HS-27A (cell line): ENCODE measurements around the gene ZNF837.
A peak's percentile ranks its signal among the peaks of the same experiment; 100 is the strongest.
"Not testable (repeated sequence)": the region's sequence is repeated elsewhere in the genome, so short reads cannot be mapped to it uniquely, and the experiment has no call there.

Source experiments
- DNase-seq: peaks from one replicate; pipeline ENCODE4 v3.0.0-alpha.2; 2012; ENCODE audit warnings: low read depth, missing footprints

The ZNF837 gene

DNA sequence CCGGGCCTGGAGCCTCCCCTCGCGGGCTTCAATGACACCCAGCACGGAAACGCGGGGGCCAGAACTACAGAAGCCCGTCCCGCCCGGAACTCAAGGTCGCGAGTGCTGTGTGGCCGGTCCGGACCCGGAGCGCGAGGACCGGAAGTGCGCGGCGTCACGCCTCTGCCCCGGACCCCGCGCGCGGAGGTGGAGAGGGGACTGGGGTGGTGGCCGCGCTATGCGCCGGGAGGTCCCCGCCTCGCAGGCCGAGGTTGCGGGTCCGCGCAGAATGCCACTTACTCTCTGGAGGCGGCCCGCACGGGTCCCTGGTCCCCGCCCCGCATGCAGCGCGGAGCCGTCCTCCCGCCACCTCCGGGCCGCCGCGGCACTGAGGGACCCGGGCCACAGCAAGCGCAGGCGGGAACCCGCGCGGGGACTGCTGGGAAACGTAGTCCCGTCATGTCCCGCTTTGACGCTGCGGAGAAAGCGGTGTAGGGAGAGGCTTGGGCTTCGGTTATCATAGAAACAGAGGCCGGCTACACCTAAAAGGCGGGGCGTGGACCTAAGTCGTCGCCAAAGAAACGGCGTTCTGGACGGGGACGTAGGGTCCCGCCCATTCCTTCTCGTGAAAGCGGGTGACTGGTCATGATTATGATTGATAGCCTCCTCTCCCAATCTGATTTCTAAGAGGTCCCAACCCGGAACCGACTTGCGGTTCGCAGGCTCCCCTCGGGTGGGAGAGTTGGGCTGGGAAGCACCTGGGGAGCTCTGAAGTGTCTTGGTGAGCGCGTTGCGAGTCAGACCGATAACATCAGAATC is at the start of gene ZNF837:
ZNF837 (minus strand) TSS at position 369 of the 798 bp plus-strand sequence. CDS start 11,698 bp downstream, outside the sequence.
- DNase-seq, result peak; percentile 100

DNA sequence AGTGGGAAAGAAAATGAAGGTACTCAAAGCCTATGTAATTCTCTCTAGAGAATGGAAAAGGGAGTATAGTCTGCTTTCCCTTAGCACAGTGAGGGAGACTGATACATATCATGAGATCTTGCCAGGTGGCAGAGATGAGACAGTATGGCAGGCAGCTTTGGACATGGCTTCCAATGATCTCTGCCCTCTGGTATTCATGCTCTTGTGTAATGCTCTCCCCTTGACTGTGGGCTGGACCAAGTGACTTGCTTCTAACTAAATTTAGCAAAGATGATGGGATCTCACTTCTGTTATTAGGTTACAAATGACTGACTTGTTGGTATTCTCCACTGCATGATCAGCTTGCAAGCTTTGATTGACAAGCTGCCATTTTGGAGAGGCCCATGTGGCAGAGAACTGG is 48.9 kb upstream of the ZNF837 start:
- DNase-seq, result no peak

DNA sequence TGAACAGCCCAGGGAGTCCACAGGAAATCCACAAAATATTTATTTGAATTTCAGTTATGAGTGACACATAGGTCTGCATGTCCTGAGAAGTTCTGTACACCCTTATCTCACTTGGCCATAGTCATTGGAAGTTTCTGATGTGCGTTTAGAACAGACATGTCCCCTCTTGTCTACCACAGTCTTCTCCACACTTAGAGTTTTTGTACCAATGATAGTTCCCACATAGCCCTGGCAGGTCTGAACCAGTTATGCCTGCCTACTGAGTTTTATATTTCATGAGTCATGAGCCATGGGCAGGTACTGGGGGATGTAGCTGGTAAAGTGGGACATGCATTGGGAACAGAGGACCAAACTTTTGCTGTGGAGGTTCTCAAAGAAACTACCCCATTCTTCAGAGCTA is 47.8 kb upstream of the ZNF837 start:
- no peak for DNase-seq

DNA sequence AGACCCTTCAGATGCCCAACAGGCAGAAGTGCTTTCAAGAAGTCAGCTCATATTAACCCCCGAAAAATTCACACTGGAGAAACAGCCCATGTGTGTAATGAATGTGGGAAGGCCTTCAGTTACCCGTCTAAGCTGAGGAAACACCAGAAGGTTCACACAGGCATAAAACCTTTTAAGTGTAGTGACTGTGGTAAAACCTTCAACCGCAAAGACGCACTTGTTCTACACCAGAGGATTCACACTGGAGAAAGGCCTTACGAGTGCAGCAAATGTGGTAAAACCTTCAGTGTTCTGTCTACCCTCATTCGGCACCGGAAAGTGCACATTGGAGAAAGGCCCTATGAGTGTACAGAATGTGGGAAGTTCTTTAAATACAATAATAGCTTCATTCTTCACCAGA is 36.2 kb upstream of the ZNF837 start:
- no peak for DNase-seq

DNA sequence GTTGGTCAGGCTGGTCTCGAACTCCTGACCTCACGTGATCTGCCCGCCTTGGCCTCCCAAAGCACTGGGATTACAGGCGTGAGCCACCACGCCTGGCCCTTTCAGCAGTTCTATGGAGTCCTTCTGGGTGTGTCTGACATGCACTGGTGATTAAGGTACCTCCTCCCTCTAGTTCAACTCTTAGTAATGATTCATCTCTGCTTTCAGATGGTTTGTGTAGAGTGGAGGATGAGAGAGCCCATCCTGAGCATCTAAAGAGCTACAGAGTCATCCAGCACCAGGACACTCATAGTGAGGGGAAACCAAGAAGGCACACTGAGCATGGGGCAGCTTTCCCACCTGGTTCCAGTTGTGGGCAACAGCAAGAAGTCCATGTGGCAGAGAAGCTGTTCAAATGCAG is 35.8 kb upstream of the ZNF837 start:
- no peak for DNase-seq

DNA sequence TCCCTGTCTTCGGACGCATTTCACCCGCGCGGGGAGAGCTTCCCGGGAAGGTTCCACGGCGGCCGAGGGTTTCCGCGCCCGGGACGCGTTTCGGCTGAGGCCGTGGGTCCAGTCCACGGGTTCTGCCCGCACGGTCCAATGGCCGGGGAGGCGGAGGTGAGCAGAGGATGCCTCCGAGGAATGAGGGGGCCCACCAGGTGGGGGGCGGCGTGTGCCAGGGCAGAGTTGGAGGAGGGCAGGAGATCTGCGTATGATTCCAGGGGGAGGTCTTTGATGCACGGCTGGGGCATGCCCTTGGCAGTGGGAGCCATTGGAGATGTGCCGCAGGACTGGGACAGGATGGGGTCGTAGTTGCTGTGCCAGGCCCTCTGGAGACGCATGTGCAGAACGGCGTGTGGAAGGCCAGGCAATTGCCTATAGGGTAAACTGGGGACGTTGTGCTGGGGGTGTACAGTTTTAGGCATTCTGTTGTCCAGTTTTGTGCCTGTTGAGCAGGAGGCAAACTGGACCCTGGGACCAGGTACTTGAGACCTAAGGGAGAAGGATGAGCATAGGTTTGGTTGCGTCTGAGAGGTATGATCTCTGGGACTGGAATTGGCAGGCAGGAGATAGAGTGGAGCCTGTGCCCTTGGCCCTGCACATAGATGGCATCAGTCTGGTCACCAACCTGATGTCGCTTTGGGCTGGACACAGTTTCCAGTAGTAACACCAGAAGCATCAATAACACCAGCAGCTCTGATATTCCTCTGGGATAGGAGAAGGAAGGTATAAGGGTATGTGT is 28.4 kb upstream of the ZNF837 start:
- DNase-seq, result no peak

DNA sequence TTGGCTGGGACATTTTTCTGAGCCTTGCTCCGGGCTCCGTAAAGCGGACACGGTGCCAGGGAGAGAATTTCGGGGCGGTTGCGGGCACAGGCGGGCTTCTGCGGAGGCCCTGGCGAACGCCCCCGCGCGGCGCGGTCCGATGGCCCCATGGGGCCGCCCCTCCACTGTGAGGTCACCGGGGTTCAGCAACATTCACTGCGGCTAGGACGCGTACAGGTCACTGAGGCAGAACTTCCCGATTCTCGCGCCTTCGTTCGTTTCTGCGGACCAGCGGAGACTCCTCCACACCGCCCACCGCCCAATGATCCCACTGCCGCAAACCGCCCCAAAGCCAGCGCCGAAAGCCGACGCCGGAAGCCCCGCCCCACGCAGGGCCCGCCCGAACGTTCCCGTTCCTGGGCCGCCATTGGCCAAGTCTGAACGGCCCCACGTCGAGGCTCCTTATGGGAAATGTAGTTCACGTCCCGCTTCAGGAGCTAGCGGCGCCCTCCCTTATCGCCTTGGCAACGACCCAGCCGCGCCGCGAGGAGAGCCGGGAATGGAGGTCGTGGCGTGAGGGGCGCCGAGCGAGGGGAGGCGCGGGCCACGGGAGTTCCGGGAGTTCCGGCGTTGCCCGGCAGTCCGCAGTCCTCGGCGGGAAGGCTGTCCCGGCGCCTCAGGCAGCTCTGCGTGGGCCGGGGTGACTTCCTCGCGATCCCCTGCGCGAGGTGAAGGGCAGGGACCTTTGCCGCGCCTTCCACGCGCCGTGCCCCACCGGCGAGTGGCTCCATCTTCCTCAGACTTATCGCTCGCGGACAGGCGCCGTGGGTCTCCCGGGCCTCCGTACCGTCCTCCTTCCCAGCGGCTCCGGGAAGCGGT is 27.6 kb upstream of the ZNF837 start, which contains the start of gene ZNF584:
ZNF584 (plus strand) TSS at position 498 of the 858 bp plus-strand sequence. CDS start 499 bp downstream, outside the sequence.
- DNase-seq, result peak; percentile 91

DNA sequence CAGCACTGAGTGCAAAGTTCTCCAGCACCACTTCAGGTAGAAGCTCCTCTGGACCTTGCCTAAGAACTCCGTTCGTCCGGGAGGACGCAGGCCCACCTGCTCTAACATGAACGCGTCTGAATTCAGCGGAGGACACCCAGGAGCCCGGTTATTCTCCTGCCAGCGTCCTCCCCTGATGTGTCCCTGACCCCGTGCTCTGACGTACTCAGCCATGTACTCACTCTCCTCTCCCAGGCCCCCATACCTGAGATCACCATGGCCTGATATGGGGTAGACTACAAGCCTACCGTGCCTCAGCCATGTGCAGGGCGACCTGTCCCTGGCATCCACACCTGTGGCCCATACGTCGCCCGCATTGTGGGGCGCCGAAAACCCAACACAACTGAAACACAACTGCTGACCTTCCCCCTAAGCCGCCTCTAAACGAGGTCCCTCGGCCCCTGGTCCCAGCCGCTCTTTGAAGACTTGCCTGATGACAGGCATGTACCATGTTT is 26.9 kb upstream of the ZNF837 start:
- DNase-seq, result no peak

DNA sequence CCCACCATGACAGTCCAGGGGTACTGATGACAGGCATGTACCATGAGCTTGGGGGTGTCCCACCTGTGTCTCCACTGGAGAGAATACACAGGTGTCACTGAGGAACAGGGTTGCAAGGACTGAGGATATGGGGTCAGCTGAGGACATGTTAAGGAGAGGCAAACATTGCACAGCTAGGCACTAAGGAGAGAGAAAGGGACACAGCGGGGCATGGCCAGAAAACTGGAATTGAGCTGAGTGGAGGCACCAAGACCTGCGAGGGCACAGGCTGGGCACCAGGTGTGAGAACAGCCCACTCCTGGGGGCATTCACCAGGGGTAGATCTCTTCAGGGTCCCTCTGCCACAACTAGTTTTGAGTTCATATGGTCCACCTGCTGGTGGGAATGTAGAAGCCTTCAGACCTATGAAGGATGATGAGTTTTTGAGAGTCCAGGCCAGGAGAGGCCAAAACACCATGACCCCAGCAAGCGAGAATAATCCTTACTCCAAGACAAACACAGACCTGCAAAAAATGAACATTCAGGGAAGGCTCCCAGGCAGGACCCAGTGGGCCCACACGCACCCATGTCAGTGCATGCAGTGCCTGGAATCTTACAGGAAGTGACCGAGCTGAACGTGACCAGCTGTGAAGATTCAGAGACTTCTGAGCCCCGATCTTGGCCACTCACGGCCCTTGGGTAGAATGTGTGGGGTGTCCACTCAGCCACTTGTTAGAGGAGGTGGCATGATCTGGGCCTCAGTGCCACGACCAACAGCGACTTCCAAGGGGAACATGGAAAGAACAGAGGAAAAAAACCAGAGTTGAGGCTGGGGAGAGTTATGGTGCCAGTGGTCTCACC is 26.2 kb upstream of the ZNF837 start:
- DNase-seq, result no peak

DNA sequence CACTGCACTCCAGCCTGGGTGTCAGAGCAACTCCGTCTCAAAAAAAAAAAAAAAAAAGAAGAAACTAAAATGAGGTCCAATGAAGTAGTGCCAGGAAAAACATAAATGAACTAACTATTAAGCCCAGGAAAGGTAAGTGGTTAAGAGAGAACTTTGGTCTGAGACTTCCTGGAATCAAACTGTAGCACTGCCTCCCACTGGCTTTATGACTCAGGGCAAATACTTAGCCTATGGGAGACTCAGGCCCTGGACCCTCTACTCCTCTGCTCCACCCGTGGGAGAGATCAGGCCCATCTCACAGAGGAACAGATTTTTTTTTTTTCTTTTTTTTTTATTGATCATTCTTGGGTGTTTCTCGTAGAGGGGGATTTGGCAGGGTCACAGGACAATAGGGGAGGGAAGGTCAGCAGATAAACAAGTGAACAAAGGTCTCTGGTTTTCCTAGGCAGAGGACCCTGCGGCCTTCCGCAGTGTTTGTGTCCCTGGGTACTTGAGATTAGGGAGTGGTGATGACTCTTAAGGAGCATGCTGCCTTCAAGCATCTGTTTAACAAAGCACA is 23.2 kb upstream of the ZNF837 start:
- not testable (repeated sequence) for DNase-seq

DNA sequence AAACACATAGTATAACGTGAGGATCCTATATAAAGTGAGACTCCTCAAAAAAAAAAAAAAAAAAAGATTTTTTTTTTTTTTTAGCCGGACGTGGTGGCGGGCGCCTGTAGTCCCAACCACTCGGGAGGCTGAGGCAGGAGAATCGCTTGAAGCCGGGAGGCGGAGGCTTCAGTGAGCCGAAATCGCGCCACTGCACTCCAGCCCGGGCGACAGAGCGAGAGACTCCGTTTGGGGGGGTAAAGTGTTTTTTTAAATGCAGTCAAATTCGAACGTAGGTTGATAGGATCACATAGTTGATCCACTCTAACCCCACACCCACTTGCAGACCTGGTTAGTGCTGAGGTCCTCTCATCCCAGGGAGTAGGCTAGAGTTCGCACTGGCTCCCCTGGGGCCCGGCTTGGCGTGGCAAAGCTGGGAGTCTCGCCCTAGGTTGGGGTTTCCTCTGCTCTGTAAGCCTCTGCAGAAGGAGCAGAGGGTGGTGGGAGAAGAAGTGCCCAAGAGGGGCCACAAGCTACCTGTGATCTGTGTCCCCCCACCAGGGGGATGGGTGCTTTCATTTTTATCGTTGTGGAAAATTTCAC is 21.1 kb upstream of the ZNF837 start:
- DNase-seq, result no peak

DNA sequence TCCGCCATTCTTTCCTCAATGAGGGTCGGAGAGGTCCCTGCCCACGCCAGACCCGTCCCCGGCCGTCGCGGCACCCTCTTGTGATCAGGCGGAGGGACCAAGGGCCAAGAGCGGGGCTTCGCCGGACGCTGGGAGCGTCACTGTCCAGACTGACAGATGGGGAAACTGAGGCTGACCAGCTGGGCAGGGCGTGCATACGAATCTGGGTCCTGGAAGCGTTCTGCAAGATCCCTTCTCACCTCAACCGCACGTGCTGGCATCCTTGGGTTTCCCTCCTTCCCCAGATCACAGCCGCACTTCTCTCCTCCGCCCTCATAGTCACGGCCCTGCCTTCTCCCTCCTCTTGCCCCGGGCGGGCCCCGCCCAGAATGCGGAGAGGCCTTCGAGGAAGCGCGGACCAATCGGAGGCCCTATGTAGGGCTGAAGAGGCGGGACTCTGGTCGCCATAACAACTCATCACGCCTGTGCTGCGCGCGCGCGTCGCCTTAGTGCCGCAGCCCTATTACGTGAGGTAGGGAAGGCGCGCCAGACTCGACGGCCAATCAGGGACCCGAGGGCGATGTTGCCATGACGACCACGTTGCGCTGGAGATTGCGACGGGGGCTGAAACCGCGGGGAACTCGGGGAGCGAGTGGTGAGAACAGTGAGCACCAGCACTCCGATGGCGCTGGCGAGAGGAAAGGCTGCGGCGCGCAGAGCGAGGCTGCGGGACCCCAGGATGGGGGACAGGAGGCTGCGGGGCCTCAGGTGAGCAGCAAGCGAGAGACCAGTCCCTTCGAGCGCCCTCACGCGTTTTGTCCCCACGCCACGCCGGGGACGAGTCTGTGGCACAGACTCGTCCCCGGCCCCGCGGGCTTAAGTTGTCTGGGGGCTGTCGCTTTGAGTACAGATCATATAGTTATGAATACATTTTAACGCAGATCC is 20.3 kb upstream of the ZNF837 start:
- DNase-seq, result peak; percentile 99

DNA sequence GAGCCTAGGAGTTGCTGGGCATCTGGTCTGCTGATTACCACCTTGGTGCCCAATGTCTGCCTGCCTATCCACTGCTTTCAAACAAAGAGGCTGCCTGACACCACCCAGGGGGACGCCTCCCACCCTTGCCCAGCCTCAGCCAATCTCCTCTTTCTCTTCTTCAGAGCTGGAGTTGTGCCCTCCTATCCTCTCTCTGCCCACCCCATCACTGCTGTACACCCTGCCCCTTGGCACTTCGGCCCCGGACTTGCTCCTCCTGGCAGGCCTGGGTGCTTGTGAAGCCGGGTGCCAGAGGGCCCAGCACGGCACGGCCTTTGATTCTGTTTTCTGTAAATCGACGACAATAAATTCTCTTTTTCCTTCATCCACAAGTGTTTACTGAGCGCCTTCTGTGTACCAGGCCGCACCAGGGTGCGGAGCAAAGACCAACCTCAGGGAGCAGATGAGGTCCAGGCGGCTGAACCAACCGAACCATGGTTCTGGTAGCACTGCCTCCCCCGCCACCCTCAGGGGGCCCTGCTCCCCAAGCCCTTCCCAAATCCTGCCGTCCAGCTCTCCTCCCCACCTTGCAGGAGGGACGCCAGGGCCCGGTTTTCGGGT is 19.6 kb upstream of the ZNF837 start:
- DNase-seq, result no peak

DNA sequence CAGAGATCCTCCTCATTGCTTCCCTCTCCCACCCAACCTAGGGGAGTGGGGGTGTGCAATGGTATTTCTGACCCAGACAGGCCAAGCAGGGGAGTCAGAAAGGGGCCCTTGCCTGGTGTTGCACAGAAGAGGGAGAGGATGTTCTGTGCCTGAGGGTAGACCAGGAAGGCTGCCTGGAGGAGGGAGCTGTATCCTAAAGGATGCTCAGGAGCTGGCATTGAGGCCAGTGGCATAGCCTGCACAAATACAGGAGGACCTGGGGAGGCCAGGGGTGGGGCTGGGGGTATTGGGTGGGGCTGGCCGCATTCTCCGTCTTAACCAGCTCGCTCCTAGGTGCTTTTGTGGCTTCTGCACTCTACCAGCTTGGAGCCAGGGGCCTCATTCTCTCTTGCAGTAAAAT is 19.1 kb upstream of the ZNF837 start:
- DNase-seq, result no peak

DNA sequence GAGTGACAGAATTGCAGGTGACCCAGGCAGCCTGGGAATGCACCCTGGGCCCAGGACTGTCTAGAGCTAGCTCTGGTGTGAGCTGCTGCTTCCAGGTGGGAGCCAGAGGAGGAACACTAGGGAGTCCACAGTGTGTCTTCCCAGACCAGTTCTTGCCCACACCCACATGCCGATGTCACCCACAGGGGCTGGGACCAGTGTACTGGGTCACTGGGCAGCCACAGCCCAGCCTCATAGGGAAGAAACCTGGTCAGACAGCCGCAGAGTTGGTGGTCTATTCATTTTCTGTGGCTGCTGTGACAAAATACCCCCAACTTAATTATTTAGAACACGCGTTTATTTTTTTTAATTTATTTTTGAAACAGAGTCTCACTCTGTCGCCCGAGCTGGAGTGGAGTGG is 17.7 kb upstream of the ZNF837 start:
- no peak for DNase-seq

DNA sequence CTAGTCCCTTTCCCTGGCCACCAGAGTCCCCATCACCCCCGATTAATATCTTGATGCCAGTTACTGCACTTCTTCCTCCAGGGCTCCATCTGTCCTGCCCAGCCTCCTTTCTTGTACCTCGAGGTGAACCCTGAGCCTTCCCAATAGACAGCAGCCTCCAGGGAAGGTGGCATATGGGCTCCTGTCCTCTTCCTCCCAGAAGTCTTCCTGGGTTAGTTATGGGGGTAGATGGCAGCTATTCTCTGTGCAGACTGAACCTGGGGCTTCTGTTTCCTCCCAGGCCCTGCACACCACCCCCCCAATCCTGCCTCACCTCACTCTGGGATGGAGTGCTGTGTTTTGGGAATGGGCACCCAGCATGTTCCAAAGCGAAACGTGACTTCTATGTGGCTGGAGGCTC is 17.3 kb upstream of the ZNF837 start:
- DNase-seq, result no peak

DNA sequence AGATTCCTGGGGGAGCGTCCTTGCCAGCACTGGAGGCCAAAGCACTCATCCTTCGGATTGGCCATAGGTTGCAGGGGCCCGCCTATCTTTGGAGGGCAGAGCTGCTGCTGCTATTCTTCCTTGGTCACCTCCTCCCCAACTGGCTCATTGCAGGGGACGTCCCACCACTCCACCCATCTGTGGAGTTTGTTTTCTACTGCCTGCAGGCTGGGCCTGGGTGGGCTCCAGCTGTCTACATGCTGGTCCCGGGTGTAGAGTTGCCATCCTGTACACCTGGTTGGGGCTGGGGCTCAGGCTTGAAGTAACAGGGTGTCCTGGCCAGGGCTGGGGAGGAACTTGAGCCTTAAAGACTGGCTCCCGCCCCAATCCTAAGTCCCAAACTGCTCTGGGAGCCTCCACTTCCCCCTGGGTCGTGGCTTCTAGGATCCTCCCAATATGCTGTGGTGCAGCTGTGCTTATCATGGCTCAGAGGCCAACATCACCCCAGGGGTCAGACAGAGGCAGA is 16.8 kb upstream of the ZNF837 start:
- no peak for DNase-seq

DNA sequence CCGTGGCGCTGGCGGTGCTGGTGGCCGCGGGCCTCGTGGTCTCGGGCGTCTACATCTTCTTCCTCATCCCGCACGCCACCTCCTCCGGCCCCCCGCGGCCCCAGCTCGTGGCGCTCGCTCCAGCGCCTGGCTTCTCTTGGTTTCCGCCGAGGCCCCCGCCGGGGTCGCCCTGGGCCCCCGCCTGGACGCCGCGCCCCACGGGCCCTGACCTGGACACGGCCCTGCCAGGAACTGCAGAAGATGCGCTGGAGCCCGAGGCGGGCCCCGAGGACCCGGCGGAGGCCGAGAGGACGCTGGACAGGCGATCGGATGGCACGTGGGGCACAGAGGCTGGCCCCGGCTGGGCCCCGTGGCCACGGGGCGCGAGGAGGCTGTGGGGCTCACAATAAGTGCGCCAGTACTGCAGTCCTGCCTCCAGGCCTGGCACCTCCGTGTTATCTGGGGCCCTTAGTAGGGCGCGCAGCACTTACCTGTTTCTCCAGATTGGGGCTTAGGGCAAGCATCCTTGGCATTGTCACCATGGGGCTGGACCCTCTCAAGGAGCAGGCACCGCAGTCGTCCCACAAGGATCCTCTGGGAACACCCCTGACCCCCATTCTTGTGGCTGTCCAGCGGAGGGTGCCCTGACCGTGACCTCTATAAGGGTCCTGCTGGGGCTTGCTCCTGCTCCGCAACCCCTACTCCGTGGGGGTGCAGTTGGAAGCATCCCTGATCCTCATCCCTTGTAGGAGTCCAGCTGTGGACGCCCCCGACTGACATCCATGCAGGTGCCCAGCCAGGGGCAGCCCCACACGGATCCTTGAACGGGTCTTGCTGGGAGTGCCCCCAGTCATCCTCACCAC is 16.1 kb upstream of the ZNF837 start:
- no peak for DNase-seq
